Panc1 (cell line): Measurements from ENCODE around the gene METTL15.

Experiments
- POLR2AphosphoS5 ChIP-seq: IDR thresholded peaks from 2 replicates; pipeline ENCODE4 v1.6.1; 2012; ENCODE audit warnings: mild to moderate bottlenecking, low read depth, low read length, moderate library complexity
- SIN3A ChIP-seq: IDR thresholded peaks from 2 replicates; pipeline ENCODE4 v1.6.1; 2012; ENCODE audit warnings: low read depth, mild to moderate bottlenecking, low read length, moderate library complexity, borderline replicate concordance; ENCODE audit not compliant: insufficient read depth
- TCF7L2 ChIP-seq: IDR thresholded peaks from 2 replicates; pipeline ENCODE4 v1.6.1; 2011; ENCODE audit warnings: mild to moderate bottlenecking, low read depth, low read length, inconsistent platforms
- TF ChIP-seq, protein P1 (sequence below): fragments of 450-650 bp; IDR thresholded peaks from 2 replicates; pipeline ENCODE4 v1.5.1; 2017; ENCODE audit warnings: mild to moderate bottlenecking
- TF ChIP-seq, protein P2 (sequence below), 2 experiments: IDR thresholded peaks; 2 replicates each; pipeline ENCODE4 v1.6.1; 2011 to 2012; ENCODE audit warnings: low read depth in 2 of 2, control low read depth in 1 of 2, low read length in 1 of 2, mild to moderate bottlenecking in 1 of 2, moderate library complexity in 1 of 2; ENCODE audit not compliant: insufficient read depth in 1 of 2

DNA sequence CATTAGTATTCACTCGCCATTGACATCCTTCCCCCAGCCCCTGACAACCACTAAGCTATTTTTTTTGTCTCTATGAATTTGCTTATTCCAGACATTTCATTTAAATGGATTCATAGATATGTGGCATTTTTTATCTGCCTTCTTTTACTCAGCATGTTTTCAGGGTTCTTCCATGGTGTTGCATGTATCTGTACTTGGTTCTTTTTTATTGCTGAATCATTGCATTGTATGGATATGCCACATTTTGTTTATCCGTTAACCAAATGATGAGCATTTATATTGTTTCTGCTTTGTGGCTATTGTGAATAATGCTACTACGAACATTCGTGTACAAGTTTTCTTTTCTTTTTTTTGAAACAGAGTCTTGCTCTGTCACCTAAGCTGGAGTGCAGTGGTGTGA is 5.9 kb downstream of the METTL15 start:
- TF ChIP-seq, protein P1, sequence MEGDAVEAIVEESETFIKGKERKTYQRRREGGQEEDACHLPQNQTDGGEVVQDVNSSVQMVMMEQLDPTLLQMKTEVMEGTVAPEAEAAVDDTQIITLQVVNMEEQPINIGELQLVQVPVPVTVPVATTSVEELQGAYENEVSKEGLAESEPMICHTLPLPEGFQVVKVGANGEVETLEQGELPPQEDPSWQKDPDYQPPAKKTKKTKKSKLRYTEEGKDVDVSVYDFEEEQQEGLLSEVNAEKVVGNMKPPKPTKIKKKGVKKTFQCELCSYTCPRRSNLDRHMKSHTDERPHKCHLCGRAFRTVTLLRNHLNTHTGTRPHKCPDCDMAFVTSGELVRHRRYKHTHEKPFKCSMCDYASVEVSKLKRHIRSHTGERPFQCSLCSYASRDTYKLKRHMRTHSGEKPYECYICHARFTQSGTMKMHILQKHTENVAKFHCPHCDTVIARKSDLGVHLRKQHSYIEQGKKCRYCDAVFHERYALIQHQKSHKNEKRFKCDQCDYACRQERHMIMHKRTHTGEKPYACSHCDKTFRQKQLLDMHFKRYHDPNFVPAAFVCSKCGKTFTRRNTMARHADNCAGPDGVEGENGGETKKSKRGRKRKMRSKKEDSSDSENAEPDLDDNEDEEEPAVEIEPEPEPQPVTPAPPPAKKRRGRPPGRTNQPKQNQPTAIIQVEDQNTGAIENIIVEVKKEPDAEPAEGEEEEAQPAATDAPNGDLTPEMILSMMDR = no peak
- TF ChIP-seq, protein P2, sequence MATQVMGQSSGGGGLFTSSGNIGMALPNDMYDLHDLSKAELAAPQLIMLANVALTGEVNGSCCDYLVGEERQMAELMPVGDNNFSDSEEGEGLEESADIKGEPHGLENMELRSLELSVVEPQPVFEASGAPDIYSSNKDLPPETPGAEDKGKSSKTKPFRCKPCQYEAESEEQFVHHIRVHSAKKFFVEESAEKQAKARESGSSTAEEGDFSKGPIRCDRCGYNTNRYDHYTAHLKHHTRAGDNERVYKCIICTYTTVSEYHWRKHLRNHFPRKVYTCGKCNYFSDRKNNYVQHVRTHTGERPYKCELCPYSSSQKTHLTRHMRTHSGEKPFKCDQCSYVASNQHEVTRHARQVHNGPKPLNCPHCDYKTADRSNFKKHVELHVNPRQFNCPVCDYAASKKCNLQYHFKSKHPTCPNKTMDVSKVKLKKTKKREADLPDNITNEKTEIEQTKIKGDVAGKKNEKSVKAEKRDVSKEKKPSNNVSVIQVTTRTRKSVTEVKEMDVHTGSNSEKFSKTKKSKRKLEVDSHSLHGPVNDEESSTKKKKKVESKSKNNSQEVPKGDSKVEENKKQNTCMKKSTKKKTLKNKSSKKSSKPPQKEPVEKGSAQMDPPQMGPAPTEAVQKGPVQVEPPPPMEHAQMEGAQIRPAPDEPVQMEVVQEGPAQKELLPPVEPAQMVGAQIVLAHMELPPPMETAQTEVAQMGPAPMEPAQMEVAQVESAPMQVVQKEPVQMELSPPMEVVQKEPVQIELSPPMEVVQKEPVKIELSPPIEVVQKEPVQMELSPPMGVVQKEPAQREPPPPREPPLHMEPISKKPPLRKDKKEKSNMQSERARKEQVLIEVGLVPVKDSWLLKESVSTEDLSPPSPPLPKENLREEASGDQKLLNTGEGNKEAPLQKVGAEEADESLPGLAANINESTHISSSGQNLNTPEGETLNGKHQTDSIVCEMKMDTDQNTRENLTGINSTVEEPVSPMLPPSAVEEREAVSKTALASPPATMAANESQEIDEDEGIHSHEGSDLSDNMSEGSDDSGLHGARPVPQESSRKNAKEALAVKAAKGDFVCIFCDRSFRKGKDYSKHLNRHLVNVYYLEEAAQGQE (IDR thresholded peaks at IDR 0.05; ENCODE audit: insufficient read depth in 1 of 2, low read depth in 2 of 2, low read length in 1 of 2) = no peak
- no peak for TF ChIP-seq SIN3A
- no peak for TF ChIP-seq POLR2AphosphoS5
- TF ChIP-seq TCF7L2 = no peak
